Fibroblast of mammary gland (primary cell): ENCODE results near the gene SLC39A6.

ENCODE experiments used
- DNase-seq: peaks from one replicate; pipeline ENCODE4 v3.0.0-alpha.2; 2010; ENCODE audit warnings: low read depth
- H3K4me3 ChIP-seq: 2 replicates; pipeline ENCODE4 v1.5.1; 2011; ENCODE audit warnings: low read depth, mild to moderate bottlenecking, low read length, moderate library complexity; ENCODE audit not compliant: control insufficient read depth
- CTCF ChIP-seq: conservative IDR thresholded peaks from 2 replicates; pipeline ENCODE4 v1.5.1; 2011; ENCODE audit warnings: low read depth, low read length, inconsistent platforms; ENCODE audit not compliant: control insufficient read depth, insufficient read depth

The SLC39A6 gene

GRCh38 chr18:36130039-36130831 is 1.1 kb upstream of the SLC39A6 start:
- H3K4me3 ChIP-seq: peak overlapping the region; percentile 98
- DNase-seq: peak; percentile 26
- no peak for TF ChIP-seq CTCF

GRCh38 chr18:36128907-36129299 is 237 bp downstream of the SLC39A6 start:
- H3K4me3 ChIP-seq: peak overlapping the region; percentile 98
- no peak for TF ChIP-seq CTCF
- DNase-seq: no peak

DNA sequence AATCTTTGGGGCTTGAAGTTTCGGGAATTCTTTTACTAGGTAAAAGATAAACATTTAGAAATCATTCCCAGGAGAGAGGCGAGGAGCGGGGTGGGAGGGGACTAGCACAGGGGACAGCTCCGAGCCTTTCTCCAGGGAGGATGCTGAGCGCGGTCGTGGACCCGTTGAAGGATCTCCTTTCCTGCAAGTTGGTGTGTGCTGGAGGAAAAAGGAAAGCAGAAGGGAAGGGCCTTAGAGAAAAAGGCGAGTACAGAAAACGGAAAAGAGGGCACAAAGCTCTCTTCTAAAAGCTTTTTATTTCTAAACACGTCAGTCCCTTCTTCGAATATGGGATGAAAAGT is 640 bp downstream of the SLC39A6 start:
- no peak for TF ChIP-seq CTCF
- peak overlapping the region; percentile 98 for H3K4me3 ChIP-seq
- peak; percentile 27 for DNase-seq

GRCh38 chr18:36127836-36128529 is 1.2 kb downstream of the SLC39A6 start:
- no peak for TF ChIP-seq CTCF
- peak overlapping the region; percentile 98 for H3K4me3 ChIP-seq
- DNase-seq: peak; percentile 14

- TF ChIP-seq CTCF: no peak
- H3K4me3 ChIP-seq: no peak overlapping the region
- DNase-seq: no peak
Observed at GRCh38 chr18:36126668-36127067, 2.5 kb downstream of the SLC39A6 start.

GRCh38 chr18:36124841-36125240 is 4.3 kb downstream of the SLC39A6 start:
- H3K4me3 ChIP-seq: no peak overlapping the region
- no peak for TF ChIP-seq CTCF
- no peak for DNase-seq
